GM12874 (cell line): Measurements from ENCODE around the gene CDKAL1.

Source experiments
- TF ChIP-seq, protein P1 (sequence below): IDR thresholded peaks from 2 replicates; pipeline ENCODE4 v1.5.1; 2011; ENCODE audit warnings: low read depth, mild to moderate bottlenecking, control low read depth, low read length, moderate library complexity; ENCODE audit not compliant: insufficient read depth

Gene CDKAL1

GRCh38 chr6:20732896-20733295 is 198.6 kb downstream of the CDKAL1 start:
- TF ChIP-seq, protein P1, sequence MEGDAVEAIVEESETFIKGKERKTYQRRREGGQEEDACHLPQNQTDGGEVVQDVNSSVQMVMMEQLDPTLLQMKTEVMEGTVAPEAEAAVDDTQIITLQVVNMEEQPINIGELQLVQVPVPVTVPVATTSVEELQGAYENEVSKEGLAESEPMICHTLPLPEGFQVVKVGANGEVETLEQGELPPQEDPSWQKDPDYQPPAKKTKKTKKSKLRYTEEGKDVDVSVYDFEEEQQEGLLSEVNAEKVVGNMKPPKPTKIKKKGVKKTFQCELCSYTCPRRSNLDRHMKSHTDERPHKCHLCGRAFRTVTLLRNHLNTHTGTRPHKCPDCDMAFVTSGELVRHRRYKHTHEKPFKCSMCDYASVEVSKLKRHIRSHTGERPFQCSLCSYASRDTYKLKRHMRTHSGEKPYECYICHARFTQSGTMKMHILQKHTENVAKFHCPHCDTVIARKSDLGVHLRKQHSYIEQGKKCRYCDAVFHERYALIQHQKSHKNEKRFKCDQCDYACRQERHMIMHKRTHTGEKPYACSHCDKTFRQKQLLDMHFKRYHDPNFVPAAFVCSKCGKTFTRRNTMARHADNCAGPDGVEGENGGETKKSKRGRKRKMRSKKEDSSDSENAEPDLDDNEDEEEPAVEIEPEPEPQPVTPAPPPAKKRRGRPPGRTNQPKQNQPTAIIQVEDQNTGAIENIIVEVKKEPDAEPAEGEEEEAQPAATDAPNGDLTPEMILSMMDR = no peak

DNA sequence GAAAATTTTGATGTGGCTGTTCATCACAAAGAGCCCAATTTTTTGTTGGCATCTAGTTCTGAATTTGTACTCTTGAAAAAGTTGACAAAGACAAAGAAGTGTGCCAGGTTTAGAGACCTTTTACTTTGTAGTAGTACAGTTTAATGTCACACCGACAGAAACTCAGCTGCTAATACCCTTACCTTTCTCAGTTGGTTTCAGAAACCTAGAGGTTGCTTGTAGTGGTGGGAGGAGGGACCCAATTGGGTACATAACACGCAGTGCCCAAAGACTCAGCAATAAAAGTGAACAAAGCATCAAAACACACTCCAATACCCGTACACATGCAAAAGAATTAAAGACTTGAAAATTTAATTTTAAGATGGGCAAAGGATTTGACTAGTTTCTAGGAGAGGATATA is 203.7 kb downstream of the CDKAL1 start:
- TF ChIP-seq, protein P1 = no peak

GRCh38 chr6:20740088-20740487 is 205.8 kb downstream of the CDKAL1 start:
- TF ChIP-seq, protein P1 = no peak

DNA sequence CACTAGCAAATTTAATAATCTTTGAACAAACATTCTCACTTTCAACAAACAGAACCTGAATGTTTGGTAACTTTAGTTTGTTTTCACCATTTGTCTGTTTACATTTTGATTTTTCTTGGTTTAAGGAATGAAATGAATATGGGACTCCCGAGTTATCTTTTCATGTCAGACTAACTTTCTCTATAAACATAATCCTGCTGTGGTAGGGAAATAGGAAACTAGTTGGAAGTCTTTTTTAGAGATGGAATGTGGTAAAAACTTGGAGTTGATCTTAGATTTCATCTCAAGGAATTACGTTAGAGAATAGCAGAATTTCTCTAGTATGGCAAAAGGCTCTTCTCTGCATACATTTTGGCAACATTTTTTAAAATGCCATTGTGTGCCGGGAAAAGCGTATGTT is 206.5 kb downstream of the CDKAL1 start:
- TF ChIP-seq, protein P1 = no peak

DNA sequence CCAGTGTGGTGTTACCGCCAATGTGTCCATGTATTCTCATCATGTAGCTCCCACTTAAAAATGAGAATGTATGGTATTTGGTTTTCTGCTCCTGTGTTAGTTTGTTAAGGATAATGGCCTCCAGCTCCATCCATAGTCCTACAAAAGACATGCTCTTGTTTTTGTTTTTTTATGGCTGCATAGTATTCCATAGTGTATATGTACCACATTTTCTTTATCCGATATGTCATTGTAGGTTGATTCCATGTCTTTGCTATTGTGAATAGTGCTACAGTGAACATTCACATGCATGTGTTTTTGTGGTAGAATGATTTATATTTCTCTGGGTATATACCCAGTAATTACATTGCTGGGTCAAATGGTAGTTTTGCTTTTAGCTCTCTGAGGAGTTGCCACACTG is 207.2 kb downstream of the CDKAL1 start:
- TF ChIP-seq, protein P1 = no peak

GRCh38 chr6:20744911-20745557 is 210.8 kb downstream of the CDKAL1 start:
- TF ChIP-seq, protein P1 = no peak

GRCh38 chr6:20746024-20746423 is 211.8 kb downstream of the CDKAL1 start:
- TF ChIP-seq, protein P1 = no peak
